H1 (cell line): ENCODE data around the gene CSAD. TPM values are rescaled to one million over a fixed set of nuclear protein-coding genes. Genes with fewer than 3 reads are reported as not detected.

ENCODE experiments used
- CTCF ChIA-PET: fragments of 300-600 bp; sonication (Branson Sonifier 250); formaldehyde crosslinking; loops from one replicate; lab custom pipeline; 2021; ENCODE audit not compliant: partially characterized antibody; lab: Charles Lee
- POLR2A ChIA-PET: fragments of 300-600 bp; sonication (Branson Sonifier 250); formaldehyde crosslinking; loops from one replicate; lab custom pipeline; 2021; ENCODE audit warnings: inconsistent platforms; ENCODE audit not compliant: partially characterized antibody; lab: Charles Lee
- DNase-seq, 2 experiments: peaks; one replicate each; pipeline versions ENCODE4 v3.0.0 to v3.0.0-alpha.2; 2010 to 2022; ENCODE audit warnings: low spot score in 2 of 2, low read depth in 1 of 2, mixed read lengths in 1 of 2
- FAIRE-seq: peaks from 2 replicates; lab custom pipeline; 2011; peaks lifted over from hg19 to GRCh38; lab: Jason Lieb, UNC
- H2AFZ ChIP-seq: 2 replicates; pipeline ENCODE4 v1.8.1; 2012; ENCODE audit warnings: low read length, inconsistent platforms
- H2AK5ac ChIP-seq: 2 replicates; pipeline ENCODE4 v1.6.1; 2013; ENCODE audit warnings: low read depth, low read length
- H2BK120ac ChIP-seq: replicated peaks from 2 replicates; pipeline ENCODE3; 2013; ENCODE audit warnings: low read depth, low read length, inconsistent platforms
- H2BK12ac ChIP-seq: 2 replicates; pipeline ENCODE4 v1.6.1; 2013; ENCODE audit warnings: low read depth, low read length
- H2BK15ac ChIP-seq: 2 replicates; pipeline ENCODE4 v1.6.1; 2013; ENCODE audit warnings: low read length
- H2BK20ac ChIP-seq: 2 replicates; pipeline ENCODE4 v1.6.1; 2013; ENCODE audit warnings: low read length
- H2BK5ac ChIP-seq: 2 replicates; pipeline ENCODE4 v1.6.1; 2013; ENCODE audit warnings: low read depth, low read length
- H3K14ac ChIP-seq: 2 replicates; pipeline ENCODE4 v1.6.1; 2013; ENCODE audit warnings: inconsistent platforms; ENCODE audit not compliant: insufficient read length
- H3K18ac ChIP-seq: 2 replicates; pipeline ENCODE4 v1.6.1; 2013; ENCODE audit warnings: low read length; ENCODE audit errors: extremely low read depth
- H3K23ac ChIP-seq: 2 replicates; pipeline ENCODE4 v1.6.1; 2013; ENCODE audit warnings: inconsistent platforms; ENCODE audit not compliant: insufficient read length
- H3K23me2 ChIP-seq: 2 replicates; pipeline ENCODE4 v1.6.1; 2013; ENCODE audit warnings: low read depth, low read length
- H3K27ac ChIP-seq: 2 replicates; pipeline ENCODE4 v1.6.1; 2011; ENCODE audit warnings: low read depth, low read length, inconsistent platforms
- H3K27me3 ChIP-seq, 4 experiments: replicated peaks in 1 of 4; 1 replicate in 1 of 4; 2 replicates in 3 of 4; pipeline versions ENCODE4 v1.6.1 to v1.8.1; 2011 to 2013; ENCODE audit warnings: low read length in 3 of 4, mild to moderate bottlenecking in 3 of 4, inconsistent platforms in 2 of 4, mixed read lengths in 2 of 4, moderate library complexity in 1 of 4; ENCODE audit not compliant: control insufficient read depth in 3 of 4, insufficient read depth in 3 of 4; ENCODE audit errors: extremely low read depth in 1 of 4
- H3K36me3 ChIP-seq, 4 experiments: 2 replicates each; pipeline versions ENCODE4 v1.6.1 to v1.8.1; 2011 to 2013; ENCODE audit warnings: mild to moderate bottlenecking in 4 of 4, low read length in 3 of 4, moderate library complexity in 2 of 4, control low read depth in 1 of 4, inconsistent platforms in 1 of 4; ENCODE audit not compliant: insufficient read depth in 4 of 4, control insufficient read depth in 2 of 4
- H3K4ac ChIP-seq: replicated peaks from 2 replicates; pipeline ENCODE3; 2013; ENCODE audit warnings: low read length, low read depth, mixed read lengths, inconsistent platforms; ENCODE audit not compliant: insufficient read length
- H3K4me1 ChIP-seq, 4 experiments: replicated peaks in 1 of 4; 1 replicate in 1 of 4; 2 replicates in 3 of 4; pipeline versions ENCODE4 v1.6.1 to v1.8.1; 2011 to 2013; ENCODE audit warnings: low read length in 3 of 4, inconsistent platforms in 2 of 4, mixed read lengths in 1 of 4; ENCODE audit not compliant: insufficient read depth in 4 of 4, control insufficient read depth in 3 of 4
- H3K4me2 ChIP-seq, 2 experiments: 2 replicates each; pipeline versions ENCODE4 v1.6.1 to v1.8.1; 2011 to 2013; ENCODE audit warnings: low read depth in 2 of 2, low read length in 2 of 2, control low read depth in 1 of 2, inconsistent platforms in 1 of 2, mild to moderate bottlenecking in 1 of 2; ENCODE audit not compliant: insufficient read depth in 1 of 2
- H3K4me3 ChIP-seq, 4 experiments: fragments of 200-600, 300-600 bp in 1 of 4; sonication (generic), shearing (Covaris generic), sonication (Bioruptor Twin) in 1 of 4; 2 replicates each; pipeline versions ENCODE4 v1.5.1 to v1.8.1; 2011 to 2016; ENCODE audit warnings: low read length in 4 of 4, low read depth in 3 of 4, control low read depth in 2 of 4, inconsistent platforms in 2 of 4, mild to moderate bottlenecking in 2 of 4, mixed read lengths in 1 of 4, moderate library complexity in 1 of 4; ENCODE audit not compliant: insufficient read depth in 2 of 4; ENCODE audit errors: extremely low read depth in 1 of 4
- H3K56ac ChIP-seq: replicated peaks from 2 replicates; pipeline ENCODE3; 2013; ENCODE audit warnings: low read depth, mild to moderate bottlenecking, mixed read lengths, low read length, inconsistent platforms; ENCODE audit not compliant: insufficient read length
- H3K79me1 ChIP-seq: 2 replicates; pipeline ENCODE4 v1.6.1; 2013; ENCODE audit warnings: low read depth, low read length, control low read depth
- H3K79me2 ChIP-seq, 2 experiments: 2 replicates each; pipeline versions ENCODE4 v1.6.1 to v1.8.1; 2012 to 2013; ENCODE audit warnings: low read length in 2 of 2, mild to moderate bottlenecking in 2 of 2, inconsistent platforms in 1 of 2; ENCODE audit not compliant: insufficient read depth in 2 of 2, control insufficient read depth in 1 of 2
- H3K9ac ChIP-seq, 4 experiments: replicated peaks in 1 of 4; 1 replicate in 1 of 4; 2 replicates in 3 of 4; pipeline versions ENCODE4 v1.6.1 to v1.8.1; 2011 to 2013; ENCODE audit warnings: low read depth in 3 of 4, low read length in 3 of 4, control low read depth in 2 of 4, mild to moderate bottlenecking in 2 of 4, moderate library complexity in 2 of 4, inconsistent platforms in 1 of 4; ENCODE audit errors: extremely low read depth in 1 of 4
- H3K9me3 ChIP-seq, 2 experiments: 2 replicates each; pipeline versions ENCODE4 v1.6.1 to v1.8.1; 2012 to 2013; ENCODE audit warnings: mild to moderate bottlenecking in 2 of 2, moderate library complexity in 2 of 2, control low read depth in 1 of 2, inconsistent platforms in 1 of 2, low read depth in 1 of 2, low read length in 1 of 2, mixed read lengths in 1 of 2; ENCODE audit not compliant: insufficient read depth in 2 of 2
- H4K20me1 ChIP-seq, 2 experiments: replicated peaks in 1 of 2; 2 replicates each; pipeline versions ENCODE3 to v1.8.1; 2011 to 2013; ENCODE audit warnings: inconsistent platforms in 2 of 2, low read length in 2 of 2, mild to moderate bottlenecking in 1 of 2; ENCODE audit not compliant: insufficient read depth in 2 of 2, control insufficient read depth in 1 of 2
- H4K5ac ChIP-seq: 2 replicates; pipeline ENCODE4 v1.6.1; 2013; ENCODE audit warnings: low read length, low read depth, mixed read lengths, inconsistent platforms; ENCODE audit not compliant: insufficient read length
- H4K8ac ChIP-seq: 2 replicates; pipeline ENCODE4 v1.8.0; 2013; ENCODE audit warnings: mild to moderate bottlenecking, moderate library complexity, low read length, inconsistent platforms; ENCODE audit not compliant: insufficient read depth; ENCODE audit errors: extremely low read depth
- H4K91ac ChIP-seq: replicated peaks from 2 replicates; pipeline ENCODE3; 2013; ENCODE audit warnings: low read length, mixed read lengths, inconsistent platforms; ENCODE audit not compliant: insufficient read length
- BCL11A ChIP-seq, 2 experiments: IDR thresholded peaks; one replicate each; pipeline ENCODE4 v1.6.1; 2011; ENCODE audit warnings: low read depth in 2 of 2, low read length in 2 of 2, mild to moderate bottlenecking in 2 of 2
- CEBPB ChIP-seq: IDR thresholded peaks from 2 replicates; pipeline ENCODE4 v1.6.1; 2012; ENCODE audit warnings: low read depth, low read length
- CREB1 ChIP-seq: IDR thresholded peaks from 2 replicates; pipeline ENCODE4 v1.6.1; 2012; ENCODE audit warnings: inconsistent platforms
- FOSL1 ChIP-seq: IDR thresholded peaks from 2 replicates; pipeline ENCODE4 v1.6.1; 2011; ENCODE audit warnings: mild to moderate bottlenecking, low read depth, low read length, moderate library complexity; ENCODE audit not compliant: insufficient read depth
- GABPA ChIP-seq: IDR thresholded peaks from 2 replicates; pipeline ENCODE4 v1.6.1; 2011; ENCODE audit warnings: mild to moderate bottlenecking, low read length, moderate library complexity, borderline replicate concordance; ENCODE audit not compliant: insufficient read depth
- HDAC6 ChIP-seq: IDR thresholded peaks from one replicate; pipeline ENCODE4 v1.7.1; 2012; ENCODE audit warnings: low read depth, mild to moderate bottlenecking, inconsistent platforms, low read length, moderate library complexity
- KDM4A ChIP-seq: IDR thresholded peaks from one replicate; pipeline ENCODE4 v1.7.1; 2012; ENCODE audit warnings: low read depth, mild to moderate bottlenecking, moderate library complexity, low read length, inconsistent platforms; ENCODE audit not compliant: severe bottlenecking
- KDM5A ChIP-seq: fragments of 200-600 bp; IDR thresholded peaks from 2 replicates; pipeline ENCODE4 v1.7.1; 2012; ENCODE audit warnings: mild to moderate bottlenecking, low read length, inconsistent platforms, mixed read lengths
- NRF1 ChIP-seq: IDR thresholded peaks from 2 replicates; pipeline ENCODE4 v1.6.1; 2011; ENCODE audit warnings: mild to moderate bottlenecking, low read depth, low read length, improper control_type of control experiment
- POLR2AphosphoS5 ChIP-seq: IDR thresholded peaks from 2 replicates; pipeline ENCODE4 v1.6.1; 2011; ENCODE audit warnings: low read depth, low read length
- RFX5 ChIP-seq: IDR thresholded peaks from 2 replicates; pipeline ENCODE4 v1.6.1; 2011; ENCODE audit warnings: low read depth, low read length, improper control_type of control experiment, borderline replicate concordance
- RNF2 ChIP-seq: fragments of 200-900, 300-1000 bp; sonication (generic); IDR thresholded peaks from 2 replicates; pipeline ENCODE4 v1.7.1; 2016; ENCODE audit warnings: borderline replicate concordance, low read depth, mild to moderate bottlenecking, antibody characterized with exemption, low read length; ENCODE audit not compliant: poor library complexity, severe bottlenecking; ENCODE audit errors: missing control alignments
- SP2 ChIP-seq: IDR thresholded peaks from 2 replicates; pipeline ENCODE4 v1.6.1; 2012; ENCODE audit warnings: mild to moderate bottlenecking, low read length, inconsistent platforms
- TBP ChIP-seq: IDR thresholded peaks from 2 replicates; pipeline ENCODE4 v1.6.1; 2011; ENCODE audit warnings: low read depth, low read length, improper control_type of control experiment
- TEAD4 ChIP-seq: IDR thresholded peaks from 2 replicates; pipeline ENCODE4 v1.6.1; 2012; ENCODE audit warnings: low read depth, low read length, inconsistent platforms, mixed read lengths
- WGBS, 2 experiments: shearing (Covaris generic) in 1 of 2; methylation state at CpG; one replicate each; pipeline versions ENCODE4 v1.1.6 to v1.1.7; 2013 to 2015; ENCODE audit warnings: low lambda C conversion rate in 2 of 2, mixed read lengths in 2 of 2, inconsistent platforms in 1 of 2, low coverage in 1 of 2, missing lambda C conversion rate in 1 of 2; ENCODE audit not compliant: insufficient replicate concordance in 2 of 2, insufficient coverage in 1 of 2, insufficient read length in 1 of 2; ENCODE audit errors: extremely low coverage in 1 of 2, missing lambda C conversion rate in 1 of 2; 5-methylcytosine and 5-hydroxymethylcytosine counted together
- polyA plus RNA-seq, 7 experiments: library from polyadenylated mRNA; depleted of rRNA in 3 of 7; stranded (reverse) in 5 of 7; unstranded in 2 of 7; fragments of >200 nt in 5 of 7; fragments of 200-250 nt in 2 of 7; gene quantifications; 1 replicate in 5 of 7; 2 replicates in 1 of 7; 4 replicates in 1 of 7; pipeline versions ENCODE4 v1.2.1 to v1.2.3, GENCODE V29; 2011 to 2013; ENCODE audit warnings: missing spikeins in 2 of 7, mixed read lengths in 2 of 7
- total RNA-seq: library from RNA; stranded (reverse); fragmentation: NEBNext Ultra II Directional; extraction: Animal tissue kit (Norgen Biotek cat#: 25700); gene quantifications from 2 replicates; pipeline ENCODE4 v1.2.1, GENCODE V29; 2021

CSAD gene
- total and polyA plus RNA-seq, 2 of the 8 experiments (the other 6 are each of a cell fraction or from before 2014, with no cell fraction given): 8.8 to 11.3 TPM

GRCh38 chr12:53194973-53195372 is 14.2 kb upstream of the CSAD start:
- Histone ChIP-seq H2BK120ac (no peak overlapping the region), H3K4ac (no peak overlapping the region), H2AK5ac (no peak overlapping the region), H3K27ac (no peak overlapping the region), H3K14ac (no peak overlapping the region), H3K9ac (no peak overlapping the region), H4K8ac (no peak overlapping the region), H2AFZ (no peak overlapping the region), H3K27me3 (peaks cover 2 to 37% (median 20%) of the 10 kb centered on the region in 4 experiments), H3K23me2 (peaks cover 2% of the 10 kb centered on the region; the same call in 1 of the 2 replicates), H3K36me3 (peaks cover 0 to 2% (median 0%) of the 10 kb centered on the region in 4 experiments; a peak in 1 of 8 replicates), H2BK15ac (no peak overlapping the region), H4K91ac (no peak overlapping the region), H2BK20ac (no peak overlapping the region), H3K4me1 (peaks cover 0 to 3% (median 2%) of the 10 kb centered on the region in 4 experiments; a peak in 4 of 7 replicates), H3K23ac (no peak overlapping the region), H2BK5ac (no peak overlapping the region), H2BK12ac (no peak overlapping the region), H4K5ac (no peak overlapping the region), H3K4me2 (no peak overlapping the region), H3K79me1 (no peaks in the 10 kb centered on the region), H4K20me1 (peaks cover 0 to 7% of the 10 kb centered on the region in 2 experiments), H3K4me3 (no peak overlapping the region), H3K56ac (no peak overlapping the region), H3K9me3 (no peaks in the 10 kb centered on the region), H3K18ac (no peak overlapping the region), H3K79me2 (no peaks in the 10 kb centered on the region)
- FAIRE-seq (no peak), DNase-seq (no peak)
- ChIA-PET POLR2A (interaction anchor here (0.6 to 2.1 kb wide), 11 partner anchors 9 to 1107 kb away, joined by 3 to 7 read pairs (median 4); partner anchors contain the start of genes CSAD and ITGB7), CTCF (interaction anchor here (0.5 to 12.9 kb wide), 19 partner anchors 9 to 164 kb away, joined by 3 to 198 read pairs (median 4); partner anchors contain the start of genes CSAD, ESPL1, ITGB7 and ZNF740)
- 83% methylated on average over 1 of the region's 1 CpG; no CpG with 5 or more reads in 1 of the 2 experiments for WGBS, 2 experiments
- no peak for TF ChIP-seq CEBPB
- no peak for TF ChIP-seq BCL11A (IDR thresholded peaks at IDR 0.05; ENCODE audit: low read depth in 2 of 2, low read length in 2 of 2)
- TF ChIP-seq HDAC6: no peak
- TF ChIP-seq FOSL1: no peak
- TF ChIP-seq KDM4A: no peak
- TF ChIP-seq RFX5: no peak
- no peak for TF ChIP-seq KDM5A
- no peak for TF ChIP-seq TEAD4
- no peak for TF ChIP-seq NRF1
- TF ChIP-seq RNF2: no peak
- TF ChIP-seq POLR2AphosphoS5: no peak
- no peak for TF ChIP-seq SP2
- TF ChIP-seq TBP: no peak
- TF ChIP-seq CREB1: no peak
- no peak for TF ChIP-seq GABPA
